Stimulated activated CD4-positive, alpha-beta T cell treated with anti-CD3 and anti-CD28 coated beads, Interleukin-15, amount 100 ng/mL, for 1 hour (primary cell): ENCODE data around the gene HLF.

Experiments
- DNase-seq, 2 donors: peaks; one replicate each; pipeline ENCODE4 v3.0.0-alpha.2; 2020; ENCODE audit warnings: low read depth in 1 of 2, low spot score in 1 of 2

The HLF gene

DNA sequence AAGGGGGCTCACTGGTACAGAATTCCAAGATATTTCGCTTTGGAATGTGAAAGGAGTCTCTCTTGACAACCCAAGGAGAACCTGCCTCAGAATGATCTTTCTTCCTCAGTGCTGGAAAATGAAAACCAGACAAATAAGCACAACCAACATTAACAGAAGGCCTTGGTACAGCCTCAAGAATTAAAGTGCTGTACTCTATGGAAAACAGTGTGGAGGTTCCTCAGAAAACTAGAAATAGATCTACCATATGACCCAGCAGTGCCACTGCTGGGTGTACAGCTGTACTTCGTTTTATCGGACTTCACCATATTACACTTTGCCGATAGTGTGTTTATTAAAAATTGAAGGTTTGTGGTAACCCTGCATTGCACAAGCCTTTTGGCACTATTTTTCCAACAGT, 25.2 kb downstream of the HLF start:
- no peak for DNase-seq

DNA sequence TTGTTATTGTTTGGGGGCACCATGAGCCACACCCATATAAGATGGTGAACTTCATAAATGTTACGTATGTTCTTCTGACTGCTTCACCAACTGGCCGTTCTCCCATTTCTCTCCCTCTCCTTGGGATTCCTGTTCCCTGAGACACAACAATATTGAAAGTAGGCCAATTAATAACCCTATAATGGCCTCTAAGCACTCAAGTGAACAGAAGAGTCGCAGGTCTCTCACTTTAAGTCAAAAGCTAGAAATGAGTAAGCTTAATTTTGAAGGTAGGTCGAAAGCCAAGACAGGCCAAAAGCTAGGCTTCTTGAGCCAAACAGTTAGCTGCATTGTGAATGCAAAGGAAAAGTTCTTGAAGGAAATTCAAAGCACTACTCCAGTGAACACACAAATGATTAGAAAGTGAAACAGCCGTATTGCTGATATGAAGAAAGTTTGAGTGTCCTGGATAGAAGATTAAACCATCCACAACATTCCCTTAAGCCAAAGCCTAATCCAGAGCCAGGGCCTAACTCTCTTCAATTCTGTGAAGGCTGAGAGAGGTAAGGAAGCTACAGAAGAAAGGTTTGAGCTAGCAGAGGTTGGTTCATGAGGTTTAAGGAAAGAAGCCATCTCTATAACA, 25.8 kb downstream of the HLF start:
- DNase-seq = no peak

GRCh38 chr17:55291114-55291507, 26.4 kb downstream of the HLF start:
- DNase-seq = no peak

GRCh38 chr17:55292094-55292493, 27.3 kb downstream of the HLF start:
- DNase-seq = no peak

GRCh38 chr17:55294042-55294751, 29.4 kb downstream of the HLF start:
- no peak for DNase-seq

- peak; percentile 18 to 24 for DNase-seq
These were observed 30.8 kb downstream of the HLF start for GRCh38 chr17:55295411-55296170.

- no peak for DNase-seq
These were observed 31.5 kb downstream of the HLF start for GRCh38 chr17:55296171-55296695.

DNA sequence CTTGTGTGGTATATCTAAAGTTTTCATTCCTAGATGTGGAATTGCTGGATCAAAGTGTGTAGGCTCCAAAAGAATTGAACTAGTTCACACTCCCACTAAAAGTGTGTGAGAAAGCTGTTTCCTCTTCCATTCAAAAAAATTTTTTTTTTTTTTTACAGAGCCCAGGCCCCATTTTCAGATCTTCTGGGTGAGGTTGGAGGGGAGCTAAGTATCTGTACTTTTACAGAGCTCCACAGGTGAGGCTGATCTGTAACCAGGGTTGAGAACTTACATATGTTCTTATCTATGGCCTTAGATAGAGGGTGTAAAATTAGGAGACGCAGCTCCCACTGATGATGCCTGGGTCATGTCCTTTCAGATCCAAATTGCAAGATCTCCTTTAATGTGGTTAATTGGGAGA, 31.9 kb downstream of the HLF start:
- DNase-seq = no peak

- no peak for DNase-seq
These were observed 33.5 kb downstream of the HLF start for GRCh38 chr17:55298111-55298730.

DNA sequence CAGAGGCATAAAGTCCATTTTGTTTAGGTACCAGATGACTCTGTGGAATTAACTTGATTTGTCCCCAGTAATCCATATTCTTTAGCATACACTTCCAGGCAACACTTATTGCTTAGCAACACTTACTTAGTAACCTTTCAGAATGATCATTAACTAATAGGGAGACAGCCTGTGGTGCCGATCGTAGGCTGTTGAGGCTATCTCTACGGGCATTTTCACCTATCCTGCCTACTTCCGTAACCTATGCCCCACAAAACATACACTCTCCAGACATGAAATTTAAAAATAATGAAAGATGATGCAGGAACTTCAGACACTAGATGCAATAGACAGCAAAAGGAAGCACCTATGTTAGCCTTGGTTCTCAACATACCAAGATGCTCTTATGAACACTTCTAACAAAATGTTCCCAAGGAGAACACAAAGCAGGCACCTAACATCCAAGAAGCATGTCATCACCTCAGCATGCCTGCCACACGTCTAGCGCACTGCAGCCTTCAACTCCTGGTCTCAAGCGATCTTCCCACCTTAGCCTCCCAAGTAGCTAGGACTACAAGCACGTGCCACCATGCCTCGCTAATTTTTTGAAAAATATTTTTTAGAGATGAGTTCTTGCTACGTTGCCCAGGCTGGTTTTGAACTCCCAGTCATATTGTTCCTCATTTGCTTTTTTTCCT, 34.5 kb downstream of the HLF start:
- DNase-seq = no peak

GRCh38 chr17:55299890-55300289, 35.1 kb downstream of the HLF start:
- no peak for DNase-seq

DNA sequence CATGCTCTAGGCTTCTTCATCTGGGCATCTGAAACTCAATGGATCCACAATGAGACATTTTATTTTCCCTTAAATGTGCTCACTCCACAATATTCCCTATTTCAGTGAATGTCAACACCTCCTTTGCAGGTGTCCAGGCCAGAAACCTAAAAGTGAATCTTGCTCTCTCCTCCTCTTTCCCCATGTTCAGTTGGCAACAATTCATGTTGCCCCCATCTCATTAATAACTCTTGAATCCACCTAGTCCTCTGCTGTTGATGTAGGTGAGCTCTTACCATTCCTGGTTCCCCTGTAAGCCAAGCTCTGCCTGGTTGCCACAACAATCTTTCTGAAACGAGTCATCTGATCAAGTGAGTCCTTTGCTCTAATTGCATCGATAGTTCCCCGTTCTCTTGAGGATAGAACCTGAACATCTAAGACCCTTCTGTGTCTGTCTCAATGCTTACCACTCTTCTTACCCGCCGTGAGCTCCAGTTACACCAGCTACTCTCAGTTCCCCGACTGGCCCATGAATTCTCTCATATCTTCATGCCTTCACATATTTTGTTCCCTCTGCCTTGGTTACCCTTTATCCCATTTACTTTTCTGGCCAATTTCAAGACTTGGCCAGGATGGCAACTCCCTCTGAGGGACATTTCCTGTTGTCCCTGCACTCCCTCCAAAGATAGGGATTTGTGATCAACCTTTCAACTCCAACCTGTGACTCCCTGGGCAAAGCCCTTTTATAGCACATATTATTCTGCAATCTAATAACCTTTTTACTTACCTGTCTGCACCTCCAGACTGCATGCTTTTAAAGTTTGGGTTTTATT, 35.9 kb downstream of the HLF start:
- DNase-seq = no peak

- no peak for DNase-seq
These were observed 37.0 kb downstream of the HLF start for GRCh38 chr17:55301521-55302406.

DNA sequence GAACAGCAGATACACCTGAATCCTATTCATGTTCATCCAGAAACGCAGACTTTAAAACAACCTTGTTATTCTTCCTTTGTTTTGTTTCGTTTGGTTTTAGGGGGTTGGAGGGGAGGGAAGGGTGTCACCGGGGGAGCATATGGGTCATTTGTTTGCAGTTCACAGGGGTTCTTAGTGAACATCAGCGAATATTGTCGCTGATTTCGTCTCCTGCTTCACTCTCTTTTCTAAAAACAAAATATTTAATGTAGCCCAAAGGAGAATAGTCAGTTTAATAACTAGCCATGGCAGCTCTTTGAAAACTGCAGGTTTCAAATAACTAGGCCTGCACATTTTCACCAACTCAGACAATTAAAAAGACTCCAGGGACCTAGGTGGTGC, 37.6 kb downstream of the HLF start:
- no peak for DNase-seq

DNA sequence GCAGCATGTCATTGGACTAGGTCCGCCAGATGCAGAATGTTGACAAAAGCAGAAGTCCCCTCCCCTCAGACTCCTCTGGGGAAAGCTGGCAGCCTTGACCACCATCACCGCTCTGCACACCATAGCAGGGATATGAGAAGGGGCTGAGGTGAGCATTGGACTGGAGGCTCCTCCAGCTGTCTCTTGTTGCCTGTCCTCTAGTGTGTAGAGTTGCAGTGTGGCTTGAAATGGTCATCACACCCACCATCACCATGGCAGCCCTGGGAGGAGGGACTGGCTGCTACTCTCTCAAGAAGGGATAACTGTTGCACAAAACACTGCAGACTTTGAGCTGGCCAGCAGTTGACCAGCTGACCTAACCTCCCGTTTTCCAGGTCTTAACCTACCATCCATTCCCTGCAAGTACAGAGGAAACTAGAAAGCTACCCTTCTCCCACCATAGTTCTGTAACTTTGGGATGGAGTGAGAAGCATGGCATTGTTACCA, 38.3 kb downstream of the HLF start:
- DNase-seq = no peak

GRCh38 chr17:55303701-55304145, 39.0 kb downstream of the HLF start:
- DNase-seq = no peak

DNA sequence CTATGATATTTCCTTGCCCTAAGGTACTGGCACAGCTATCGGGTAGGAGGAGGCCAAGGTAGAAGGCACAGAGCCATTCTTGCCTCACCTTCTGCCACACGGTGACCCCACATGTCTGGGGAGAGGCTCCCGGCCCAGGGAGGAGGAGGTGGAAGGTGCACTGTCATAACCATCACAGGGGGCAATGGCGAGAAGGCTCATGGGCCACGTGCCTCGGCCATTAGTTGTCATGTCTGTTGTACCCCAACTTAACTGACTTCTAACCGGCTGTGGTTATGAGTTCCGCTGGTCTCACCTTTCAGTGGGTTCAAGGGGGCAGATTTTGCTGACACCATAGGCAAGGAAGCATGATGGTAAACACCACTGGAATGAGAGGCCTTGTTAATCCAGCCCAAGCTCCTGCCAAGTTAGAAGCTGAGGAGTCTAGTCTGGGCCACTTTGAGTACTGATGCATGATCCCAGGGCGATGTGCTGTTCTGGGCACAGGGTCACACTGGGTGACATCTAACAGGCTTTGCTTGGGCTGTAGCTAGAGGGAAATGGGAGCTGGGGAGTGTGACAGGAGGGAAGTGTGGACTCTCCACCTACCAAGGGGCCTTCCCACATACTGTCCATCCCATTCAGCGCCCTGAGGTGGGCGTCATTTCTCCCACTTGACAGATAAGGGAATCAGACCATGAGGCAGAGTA, 39.6 kb downstream of the HLF start:
- DNase-seq = no peak

DNA sequence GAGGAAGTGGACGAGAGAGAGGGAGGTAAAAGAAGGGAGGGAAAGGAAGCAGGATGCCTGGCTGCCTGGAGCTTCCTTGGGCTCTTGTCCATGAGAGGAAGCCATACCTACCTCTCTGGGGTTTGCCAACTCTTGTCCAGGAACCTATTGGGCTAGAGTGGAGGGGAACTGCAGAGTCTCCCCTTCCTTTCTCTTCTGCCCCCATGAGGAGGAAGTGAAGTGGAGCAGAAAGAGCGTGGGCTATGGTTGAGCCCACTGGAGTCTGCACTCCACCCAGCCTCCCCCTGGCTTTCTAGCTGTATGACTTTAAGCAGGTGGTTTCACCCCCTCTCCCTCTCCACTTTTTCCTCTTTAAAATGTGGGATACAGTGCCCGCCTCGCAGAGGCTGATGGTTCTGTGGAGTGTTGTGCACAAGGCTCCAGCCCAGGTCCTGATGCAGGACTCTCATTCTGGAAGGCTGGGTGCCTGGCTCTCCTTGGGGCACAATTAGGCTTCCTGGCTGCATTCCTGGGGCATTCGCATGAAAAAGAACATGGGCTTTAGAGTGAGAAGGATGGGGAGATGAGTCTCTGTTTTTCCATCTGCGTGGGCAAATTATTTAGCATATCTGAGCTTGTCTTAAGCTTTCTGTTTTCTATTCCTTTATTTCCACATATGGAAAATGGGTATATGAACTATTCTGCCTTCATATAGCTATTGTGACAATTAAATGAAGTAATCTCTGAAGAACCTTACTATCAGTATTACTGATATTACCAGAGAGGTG, 40.7 kb downstream of the HLF start:
- no peak for DNase-seq
